NCI-H1417 treated with DMSO at 0.1 percent for 48 hours (cell line): ENCODE results near the gene WDR48.

Experiments used
- DNase-seq: peaks from one replicate; lab custom pipeline; 2025; lab: John Stamatoyannopoulos, UW

WDR48 gene

GRCh38 chr3:39102504-39103323 is 50.9 kb downstream of the WDR48 start:
- no peak for DNase-seq

DNA sequence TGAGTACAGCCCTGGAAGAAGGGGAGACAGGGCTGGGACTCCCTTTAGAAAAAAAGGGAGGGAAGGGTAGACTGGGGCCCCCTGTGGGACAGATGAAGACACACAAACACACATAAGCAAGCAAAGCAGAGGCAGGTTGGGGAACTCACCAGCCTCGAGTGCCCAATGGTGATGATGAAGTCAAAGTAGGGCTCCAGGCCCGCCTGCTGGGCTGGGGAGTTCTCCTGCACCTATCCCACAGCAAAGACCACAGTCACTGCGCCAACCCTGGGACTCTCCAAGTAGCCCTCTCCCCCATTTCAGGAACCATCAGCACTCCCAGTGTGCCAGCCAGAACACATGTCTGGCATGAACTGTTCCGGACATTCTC is 51.5 kb downstream of the WDR48 start:
- no peak for DNase-seq

- DNase-seq: no peak
These were observed 52.2 kb downstream of the WDR48 start for GRCh38 chr3:39103791-39104552.

DNA sequence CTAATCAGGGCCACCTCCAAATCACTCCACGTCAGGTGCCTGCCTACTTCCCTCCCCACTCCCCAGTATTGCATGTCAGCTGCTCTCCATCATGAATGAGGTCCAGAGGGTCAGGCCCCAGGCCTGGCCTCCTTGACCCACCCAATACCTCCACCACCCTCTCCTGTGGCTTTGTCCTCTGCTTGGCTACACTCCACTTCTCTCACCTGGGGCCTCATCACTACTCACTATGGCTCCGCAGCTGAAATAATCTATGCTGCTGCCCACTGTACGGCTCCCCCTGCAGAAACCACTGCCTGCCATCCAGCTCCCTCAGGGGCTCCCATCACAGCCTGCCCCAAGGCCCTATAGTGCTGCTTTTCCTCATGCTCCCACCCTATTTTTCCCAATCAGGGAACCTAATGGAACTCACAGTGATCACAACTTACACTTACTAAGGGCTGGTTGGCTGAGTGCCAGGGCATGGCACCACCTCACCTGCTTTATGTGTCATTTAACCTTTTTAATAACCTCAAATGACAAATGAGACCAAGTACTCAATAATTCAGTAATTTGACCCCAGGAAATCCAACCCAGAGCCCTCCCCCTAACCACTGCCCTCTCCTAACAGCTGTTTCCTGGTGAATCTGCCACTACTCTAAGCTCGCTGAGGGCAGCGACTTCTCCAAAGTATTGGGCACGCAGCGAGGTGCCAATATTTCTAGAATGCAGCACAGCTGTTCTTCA is 53.3 kb downstream of the WDR48 start:
- no peak for DNase-seq

DNA sequence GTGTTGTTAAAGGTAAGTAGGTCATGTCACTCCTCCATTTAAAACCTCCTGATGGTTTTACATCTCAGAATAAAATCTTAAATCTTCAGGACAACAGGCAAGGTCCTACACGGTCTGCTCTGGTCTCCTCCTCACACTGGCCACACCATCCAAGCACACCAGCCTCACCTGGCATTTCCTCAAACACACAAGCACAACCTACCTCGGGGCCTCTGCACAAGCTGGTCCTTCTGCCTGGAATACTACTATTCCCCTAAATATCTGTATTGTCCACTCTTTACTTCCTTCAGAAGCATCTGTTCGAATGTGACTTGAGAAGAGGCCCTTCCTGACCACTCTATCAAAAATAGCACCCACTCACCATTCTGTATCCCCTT is 53.9 kb downstream of the WDR48 start:
- no peak for DNase-seq

DNA sequence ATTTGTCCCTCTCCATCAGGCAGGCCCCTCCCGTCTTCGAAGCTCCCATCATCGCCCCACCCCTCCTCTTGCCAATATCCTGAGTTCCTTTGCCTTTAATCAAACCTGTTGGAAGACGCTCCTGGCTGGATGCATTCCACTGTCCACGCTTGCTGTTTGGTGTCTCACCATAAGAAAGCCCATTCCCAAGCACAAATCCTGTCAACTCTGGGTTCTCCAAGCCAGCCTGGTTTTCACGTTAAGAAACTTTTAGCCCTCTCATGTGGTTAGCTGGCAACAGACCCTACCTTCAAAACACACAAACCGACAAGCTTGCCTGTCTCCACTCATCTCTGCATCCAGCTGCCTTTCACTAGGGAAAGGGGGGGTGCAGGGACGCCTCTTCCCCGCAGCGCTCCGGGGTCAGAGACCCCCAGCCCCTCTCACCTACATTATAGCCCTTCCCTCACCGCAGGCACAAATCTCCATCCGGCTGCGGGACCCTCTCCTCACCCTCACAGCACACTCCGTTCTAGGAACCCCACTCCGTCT is 54.5 kb downstream of the WDR48 start:
- DNase-seq: no peak

DNA sequence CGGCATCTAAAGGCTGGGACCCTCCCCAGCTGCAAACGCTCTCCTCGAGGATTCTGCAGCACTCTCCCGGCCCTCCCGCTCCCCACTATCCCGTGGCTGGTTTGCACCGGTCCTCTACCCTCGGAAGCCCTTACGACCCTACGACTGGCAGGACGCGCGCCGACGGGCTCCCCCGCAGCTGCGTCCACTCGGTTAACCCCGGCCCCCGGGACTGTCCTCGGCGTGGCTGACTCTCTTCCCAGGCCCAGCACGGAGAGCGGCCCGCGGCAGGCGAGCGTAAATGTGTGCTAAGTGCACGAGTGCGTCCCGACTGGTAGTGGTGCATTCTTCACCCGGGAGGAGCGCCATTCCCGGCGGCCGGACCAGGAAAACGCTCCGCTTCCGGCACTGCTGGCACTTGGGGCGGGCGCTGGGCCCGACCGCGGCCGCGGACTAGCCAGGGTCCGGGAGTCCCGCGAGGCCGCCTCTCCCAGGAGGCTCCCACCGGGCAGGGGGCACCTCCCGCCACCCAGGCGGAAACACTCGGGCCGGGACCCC is 55.1 kb downstream of the WDR48 start:
- no peak for DNase-seq

DNA sequence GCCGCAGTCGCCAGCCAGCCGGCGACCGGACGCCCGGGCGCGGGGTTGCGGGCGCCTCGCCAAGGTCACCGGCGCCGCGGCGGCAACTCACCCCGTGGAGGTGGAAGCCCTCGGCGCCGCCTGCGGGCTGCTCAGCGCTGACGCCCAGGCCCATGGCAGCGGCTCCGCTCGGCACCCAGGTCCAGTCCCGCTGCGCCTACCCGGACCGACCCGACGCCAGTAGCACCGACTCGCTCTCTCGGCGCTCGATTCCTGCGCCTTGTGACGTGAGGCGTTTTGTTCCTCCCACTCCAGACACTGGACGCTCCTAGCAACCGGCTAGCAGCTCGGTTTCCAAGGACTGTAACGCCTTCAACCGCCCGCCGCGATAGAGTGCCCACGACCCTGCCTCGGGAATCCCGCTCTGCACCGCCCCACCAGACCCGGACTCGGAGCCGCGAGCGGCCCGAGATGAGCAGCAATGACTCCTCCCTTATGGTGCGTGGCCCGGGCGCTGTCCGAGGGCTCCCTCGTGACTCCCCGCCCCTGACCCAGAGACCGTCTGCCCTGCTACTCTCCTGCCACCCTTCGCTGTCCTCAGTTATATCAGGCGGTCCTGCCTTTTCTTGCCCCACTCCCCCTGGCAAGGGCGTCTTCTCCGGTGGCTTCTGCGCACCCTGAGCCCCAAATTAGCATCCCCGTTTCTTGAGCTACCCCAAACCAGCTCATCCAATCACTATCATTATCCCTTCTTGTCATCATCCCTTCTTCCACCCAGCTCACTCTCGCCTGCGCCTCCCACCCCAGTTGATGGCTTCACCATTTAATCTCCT is 55.8 kb downstream of the WDR48 start, which contains the start of the genes GORASP1 and TTC21A:
Gene GORASP1, minus strand, starts transcription at position 240 of the 812 bp plus-strand sequence. Its CDS starts 86 bp downstream, at position 154.
Gene TTC21A, plus strand, starts transcription at position 293 of the 812 bp plus-strand sequence. Its CDS starts 158 bp downstream, at position 451.
- DNase-seq: no peak

DNA sequence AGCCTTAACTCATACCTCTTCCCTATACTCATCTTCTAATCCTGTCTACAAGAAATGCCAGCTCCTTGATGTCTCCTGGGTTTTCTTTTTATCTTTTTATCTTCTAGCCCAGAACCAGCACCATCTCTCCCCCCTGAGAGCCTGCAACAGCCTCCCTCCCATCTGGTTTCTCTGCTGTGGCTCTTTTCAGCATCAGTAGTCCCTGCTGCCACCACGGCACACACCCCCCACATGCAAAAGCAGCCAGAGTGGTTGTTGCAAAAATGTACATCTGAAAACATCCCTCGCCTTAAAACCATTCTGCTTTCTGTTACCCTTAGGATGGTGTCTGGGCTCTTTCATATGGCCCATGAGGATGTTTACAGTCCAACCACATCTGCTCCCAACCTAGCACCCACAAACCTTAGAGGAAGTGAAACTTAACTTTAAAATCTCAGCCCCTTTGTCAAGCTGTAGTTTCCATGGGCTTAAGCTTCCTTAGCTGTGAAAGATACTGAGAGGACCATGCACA is 56.4 kb downstream of the WDR48 start:
- DNase-seq: no peak

- DNase-seq: no peak
These were observed 57.3 kb downstream of the WDR48 start for GRCh38 chr3:39109086-39109485.

- no peak for DNase-seq
These were observed 58.3 kb downstream of the WDR48 start for GRCh38 chr3:39110041-39110639.

DNA sequence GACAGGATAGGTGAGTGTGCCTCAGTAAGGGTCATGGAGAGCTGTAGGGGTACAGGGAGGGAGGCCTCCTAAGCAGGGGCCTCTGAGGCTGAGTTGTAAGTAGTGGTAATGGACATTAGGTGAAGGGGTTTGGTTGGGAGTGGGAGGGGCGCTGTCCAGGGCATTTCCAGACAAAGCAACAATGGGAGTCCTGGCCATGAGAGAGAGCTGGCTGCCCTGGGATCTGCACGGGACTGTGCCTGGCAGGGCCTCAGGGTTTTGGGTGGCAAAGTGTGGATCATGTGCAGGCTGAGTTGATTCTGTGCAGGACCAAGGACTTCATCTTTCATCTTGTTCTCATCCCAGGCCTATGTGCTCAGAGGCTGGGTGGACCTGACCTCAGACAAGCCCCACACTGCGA is 60.3 kb downstream of the WDR48 start:
- DNase-seq: no peak

GRCh38 chr3:39112535-39112934 is 60.7 kb downstream of the WDR48 start:
- DNase-seq: no peak

DNA sequence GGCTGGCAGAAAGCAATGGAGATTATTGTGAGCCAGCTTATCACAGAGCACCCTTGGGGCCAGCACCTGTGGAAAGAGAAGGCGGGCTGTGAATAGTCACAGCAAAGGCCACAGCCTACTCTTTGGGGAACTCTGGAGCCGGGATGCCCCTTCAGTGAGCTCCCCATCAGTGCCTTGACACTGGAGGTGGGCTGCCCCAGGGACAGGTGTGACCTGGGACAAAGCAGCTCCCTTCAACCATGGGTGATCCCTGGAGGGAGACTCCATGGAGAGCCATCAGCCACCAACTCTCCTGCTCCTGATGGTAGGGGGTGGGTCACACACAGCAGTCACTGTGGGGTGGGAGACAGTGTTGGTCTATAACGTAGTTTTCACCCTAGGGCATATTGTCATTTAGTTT is 61.5 kb downstream of the WDR48 start:
- DNase-seq: no peak

DNA sequence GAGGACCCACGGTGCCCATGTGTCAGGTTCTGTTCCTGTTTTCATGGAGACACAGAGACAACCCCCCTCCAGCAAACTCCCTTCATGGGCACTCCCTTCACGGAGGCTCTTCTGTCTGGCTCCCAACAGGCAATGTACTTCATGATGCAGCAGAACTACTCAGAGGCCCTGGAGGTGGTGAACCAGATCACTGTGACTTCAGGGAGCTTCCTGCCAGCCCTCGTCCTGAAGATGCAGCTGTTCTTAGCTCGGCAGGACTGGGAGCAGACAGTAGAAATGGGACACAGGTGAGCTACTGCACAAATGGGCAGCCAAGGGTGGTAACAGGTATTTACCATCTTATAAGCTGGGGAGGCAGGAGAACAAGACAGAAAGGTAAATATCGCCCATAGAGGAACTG is 62.6 kb downstream of the WDR48 start:
- no peak for DNase-seq

DNA sequence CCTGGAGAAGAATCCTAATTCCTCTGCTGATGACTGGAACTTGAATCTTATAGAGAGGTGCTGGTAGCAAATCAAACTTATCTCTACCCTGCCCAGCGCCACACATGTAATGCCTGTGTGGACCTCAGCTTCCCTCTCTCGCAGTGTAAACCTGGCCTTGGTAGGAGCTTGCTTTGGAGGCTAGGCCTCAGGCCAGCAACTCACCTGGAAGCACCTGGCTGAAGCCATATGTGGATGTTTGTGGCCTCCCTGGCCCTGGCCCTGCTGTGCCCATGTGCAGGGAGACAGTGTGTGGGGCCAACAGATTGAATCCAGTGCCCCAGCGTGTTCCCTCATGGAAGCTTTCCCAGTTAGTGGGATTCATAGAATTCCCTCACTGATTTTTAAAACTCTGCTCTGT is 64.1 kb downstream of the WDR48 start:
- DNase-seq: no peak

DNA sequence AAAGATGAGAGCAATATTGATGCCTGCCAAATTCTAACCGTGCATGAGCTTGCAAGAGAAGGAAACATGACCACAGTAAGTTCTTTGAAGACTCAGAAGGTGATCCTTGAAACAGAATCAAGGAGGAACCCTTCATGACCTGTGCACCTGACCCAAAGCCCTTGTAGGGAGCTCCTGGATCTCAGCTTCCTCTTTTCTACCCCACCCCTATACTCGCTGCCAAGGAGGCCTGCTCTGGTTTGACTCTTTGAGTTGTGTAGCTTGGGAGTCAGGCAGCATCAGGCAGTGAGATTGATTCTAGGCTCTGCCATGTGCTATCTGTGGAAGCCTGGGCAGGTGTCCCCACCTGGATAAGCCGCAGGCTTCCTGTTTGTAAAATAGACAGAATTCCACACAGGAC is 66.3 kb downstream of the WDR48 start:
- DNase-seq: no peak

DNA sequence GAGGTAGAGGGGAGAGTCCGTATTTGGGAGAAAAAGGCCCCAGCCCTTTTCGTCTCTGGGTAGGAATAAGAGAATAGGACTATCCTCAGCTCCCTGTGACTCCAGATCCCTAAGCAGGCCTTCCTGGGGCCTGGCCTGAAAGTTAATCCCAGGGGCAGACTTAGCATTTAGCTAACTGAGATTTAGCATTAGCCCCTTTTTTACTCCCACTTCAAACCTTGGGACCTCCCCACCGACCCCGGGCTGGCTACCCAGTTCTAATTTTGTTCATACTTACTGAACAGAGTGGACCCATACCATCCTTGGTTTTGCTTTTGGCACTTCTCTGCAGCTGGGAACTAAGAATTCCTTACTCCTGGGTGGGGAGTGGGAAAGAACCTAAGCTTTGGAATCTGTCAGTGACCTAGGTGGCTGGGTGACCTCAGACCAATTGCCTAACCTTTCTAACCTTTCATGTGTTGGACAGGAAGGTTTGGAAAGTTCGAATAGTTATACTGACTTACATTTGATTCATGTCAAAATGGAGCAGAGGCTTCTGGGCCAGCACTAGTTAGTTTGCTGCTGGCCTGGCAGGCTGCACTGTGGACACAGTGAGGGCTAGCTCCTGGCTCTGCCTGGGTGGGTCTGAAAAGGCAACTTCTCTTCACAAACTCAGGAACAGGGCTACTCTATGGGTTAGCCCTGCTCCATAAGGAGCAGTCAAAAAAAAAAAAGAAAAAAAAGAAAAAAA is 67.3 kb downstream of the WDR48 start:
- DNase-seq: no peak

DNA sequence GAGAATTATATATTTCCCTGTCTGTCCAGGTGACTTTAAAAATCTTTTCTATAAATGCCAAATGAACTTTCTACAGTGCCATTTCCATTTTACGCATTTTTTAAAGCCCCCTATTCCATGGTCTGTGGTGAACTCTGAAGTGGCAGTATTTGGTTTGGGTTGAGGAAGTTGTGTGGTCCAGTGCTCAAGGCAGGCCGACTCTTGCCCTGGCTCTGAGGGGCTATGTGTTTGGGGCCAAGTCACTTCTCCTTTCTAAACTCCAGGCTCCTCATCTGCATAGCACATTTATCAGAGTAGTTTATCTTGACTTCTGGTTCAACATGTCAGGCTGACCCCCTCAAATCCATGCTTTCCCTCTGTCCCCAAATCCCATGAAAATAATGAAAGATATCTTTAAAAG is 69.8 kb downstream of the WDR48 start:
- DNase-seq: no peak

DNA sequence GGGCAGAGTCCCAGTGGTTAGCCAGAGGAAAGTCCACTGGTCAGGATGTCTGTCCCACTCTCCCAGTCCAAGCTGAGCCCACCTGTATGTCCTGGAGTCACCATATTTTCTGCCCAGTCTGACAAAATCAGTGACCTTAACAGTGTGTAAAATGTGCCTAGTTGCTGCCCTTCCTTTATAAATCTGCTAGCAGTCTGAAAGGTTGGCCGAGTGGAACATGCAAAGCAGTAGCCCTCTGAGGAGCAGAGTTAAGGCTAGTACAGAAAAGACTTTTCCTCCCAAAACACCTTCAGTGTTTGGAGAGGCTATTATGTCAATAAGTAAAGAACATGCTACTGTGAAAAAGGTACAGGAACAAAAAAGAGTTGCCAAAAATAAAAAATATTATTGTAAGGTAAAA is 71.0 kb downstream of the WDR48 start:
- no peak for DNase-seq
